ENCODE results near the gene RRM1.
"Not testable (repeated sequence)": the region's sequence is repeated elsewhere in the genome, so short reads cannot be mapped to it uniquely, and the experiment has no call there.

RRM1 gene

GRCh38 chr11:4094348-4095291, at the start of gene RRM1:
Gene RRM1, plus strand, starts transcription at chr11:4094799. Its CDS starts 214 bp downstream, at chr11:4095013.
- DNase-seq (ENCODE audit: low spot score), result peak; percentile 96

GRCh38 chr11:4044976-4045646, 49.5 kb upstream of the RRM1 start:
- no peak for DNase-seq (ENCODE audit: low spot score)

DNA sequence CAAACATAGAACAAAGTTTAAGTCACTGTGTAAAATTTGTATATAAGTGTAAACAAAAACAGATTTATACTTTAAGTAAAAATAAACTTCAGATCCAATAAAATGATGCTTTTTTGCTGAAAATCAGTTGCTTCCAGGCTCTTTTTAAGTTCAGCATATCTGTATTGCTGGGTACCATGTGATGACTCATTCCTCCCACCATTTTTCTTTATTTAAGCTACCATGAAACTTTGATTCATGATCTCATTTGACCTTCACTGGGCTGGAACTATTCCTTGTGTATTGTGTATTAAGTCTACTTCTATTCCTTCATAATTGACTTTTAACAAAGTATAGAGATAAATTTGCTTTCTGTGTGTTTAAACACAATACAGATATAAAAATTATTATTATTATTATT, 46.3 kb upstream of the RRM1 start:
- no peak for DNase-seq (ENCODE audit: low spot score)

DNA sequence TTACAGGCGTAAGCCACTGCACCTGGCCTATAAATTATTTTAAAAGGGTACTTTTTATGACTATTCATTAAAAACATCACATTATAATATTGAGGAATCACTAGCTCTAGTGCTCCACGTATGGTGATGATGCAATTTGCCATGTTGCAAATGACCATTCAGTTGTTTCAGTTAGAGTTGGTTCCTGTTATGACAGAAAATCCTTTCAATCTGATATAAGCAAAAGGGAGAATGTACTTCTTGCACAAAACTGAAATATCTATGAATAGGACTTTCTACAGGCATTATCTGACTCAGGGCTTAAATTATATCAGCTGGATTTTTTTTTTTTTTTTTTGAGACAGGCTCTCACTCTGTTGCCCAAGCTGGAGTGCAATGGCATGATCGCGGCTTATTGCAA, 45.6 kb upstream of the RRM1 start:
- no peak for DNase-seq (ENCODE audit: low spot score)

DNA sequence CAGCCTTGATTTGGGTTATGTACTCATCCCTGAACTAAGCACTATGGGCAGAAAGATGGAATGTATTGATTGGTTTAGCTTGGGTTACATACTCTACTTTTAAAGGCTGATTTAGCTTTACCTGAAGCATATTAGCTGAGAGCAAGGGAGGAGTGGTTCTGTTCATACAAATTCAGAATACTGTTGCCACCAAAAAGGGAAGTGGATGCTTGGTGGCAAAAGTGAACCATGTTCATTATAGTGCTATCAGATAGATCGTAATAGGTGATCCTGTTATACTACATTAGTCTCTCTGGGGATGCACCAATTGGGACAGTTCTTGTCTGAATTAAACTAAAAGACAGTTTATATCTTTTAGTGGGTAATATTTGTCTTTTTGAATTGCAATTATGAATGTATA, 44.5 kb upstream of the RRM1 start:
- DNase-seq (ENCODE audit: low spot score), result no peak

GRCh38 chr11:4053200-4053599, 41.4 kb upstream of the RRM1 start:
- DNase-seq (ENCODE audit: low spot score), result not testable (repeated sequence)

DNA sequence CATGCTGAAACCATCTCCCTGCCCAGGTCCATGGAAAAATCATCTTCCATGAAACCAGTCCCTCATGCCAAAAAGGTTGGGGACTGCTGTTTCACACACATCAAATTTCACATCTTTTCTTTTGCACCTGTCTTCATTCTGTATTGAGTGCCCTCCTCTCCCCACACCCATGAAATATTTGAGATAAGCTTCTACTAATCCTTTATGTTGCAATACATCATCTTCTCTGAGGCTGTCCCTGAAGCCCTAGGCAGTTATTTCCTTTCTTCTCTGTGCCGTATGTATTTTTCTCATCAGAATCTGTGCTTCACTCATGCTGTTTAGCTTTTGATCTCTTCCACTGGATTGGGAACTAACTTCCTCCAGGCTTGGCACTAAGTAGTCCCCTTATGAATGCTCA, 40.0 kb upstream of the RRM1 start:
- no peak for DNase-seq (ENCODE audit: low spot score)

- DNase-seq (ENCODE audit: low spot score), result no peak
These were observed 35.2 kb upstream of the RRM1 start for GRCh38 chr11:4059424-4059823.

- no peak for DNase-seq (ENCODE audit: low spot score)
These were observed 34.2 kb upstream of the RRM1 start for GRCh38 chr11:4060182-4060923.

DNA sequence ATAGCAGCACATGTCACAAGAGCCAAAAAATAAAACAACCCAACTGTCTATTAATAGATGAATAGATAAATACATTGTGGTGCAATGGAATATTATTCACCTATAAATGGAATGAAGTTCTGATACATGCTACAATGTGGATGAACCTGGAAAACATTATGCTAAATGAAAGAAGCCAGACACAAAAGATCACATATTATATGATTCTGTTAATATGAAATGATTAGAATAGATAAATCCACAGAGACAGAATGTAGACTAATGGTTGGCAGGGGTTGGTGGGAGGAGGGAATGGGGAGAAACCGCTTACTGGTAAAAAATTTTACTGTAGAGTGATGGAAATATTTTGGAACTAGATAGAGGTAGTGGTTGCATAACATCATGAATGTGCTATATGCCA, 32.9 kb upstream of the RRM1 start:
- DNase-seq (ENCODE audit: low spot score), result no peak

DNA sequence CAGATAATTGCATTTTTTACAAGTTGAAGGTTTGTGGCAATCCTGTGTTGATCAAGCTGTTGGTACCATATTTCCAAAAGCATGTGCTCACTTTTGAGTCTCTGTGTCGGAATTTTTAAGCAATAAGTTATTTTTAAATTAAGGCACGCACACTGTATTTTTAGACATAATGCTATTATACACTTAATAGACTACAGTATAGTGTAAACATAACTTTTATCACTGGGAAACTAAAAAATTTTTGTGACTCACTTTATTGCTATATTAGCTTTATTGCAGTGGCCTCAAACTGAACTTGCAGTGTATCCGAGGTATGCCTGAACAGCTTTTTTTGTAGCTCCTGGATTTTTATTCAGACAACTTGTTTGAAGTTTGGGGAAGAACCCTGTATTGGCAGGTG, 31.3 kb upstream of the RRM1 start:
- DNase-seq (ENCODE audit: low spot score), result no peak

DNA sequence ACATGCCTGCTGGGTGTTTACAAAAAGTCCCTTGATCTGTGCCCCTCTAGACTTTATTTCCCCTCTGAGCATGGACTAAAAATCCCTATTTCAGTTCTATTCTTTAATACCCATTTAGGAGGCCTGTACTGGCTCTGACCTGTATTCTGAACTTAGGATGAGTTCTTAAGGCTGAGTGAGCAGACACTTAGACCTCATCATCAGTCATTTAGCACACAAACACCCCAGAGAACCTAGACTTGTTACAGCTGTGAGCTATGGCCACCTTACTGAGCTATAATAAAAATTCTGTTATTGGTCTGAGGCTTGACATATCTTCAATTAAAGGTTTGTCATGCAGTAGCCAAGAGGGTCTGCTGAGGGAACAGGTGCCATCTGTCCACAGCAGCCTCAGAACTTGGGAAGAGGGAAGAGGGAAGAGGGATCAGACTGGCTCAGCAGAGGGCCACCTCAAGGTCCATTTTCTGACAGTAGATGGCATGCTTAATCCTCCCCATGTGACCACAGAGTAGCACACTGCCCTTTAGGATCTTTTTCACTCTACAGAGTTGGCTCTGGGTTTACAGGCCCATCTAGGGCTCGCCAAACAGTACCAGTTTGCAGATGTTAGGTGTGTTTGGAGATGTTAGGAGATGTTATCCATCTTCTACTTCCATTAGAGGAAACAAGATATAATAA, 30.2 kb upstream of the RRM1 start:
- no peak for DNase-seq (ENCODE audit: low spot score)

DNA sequence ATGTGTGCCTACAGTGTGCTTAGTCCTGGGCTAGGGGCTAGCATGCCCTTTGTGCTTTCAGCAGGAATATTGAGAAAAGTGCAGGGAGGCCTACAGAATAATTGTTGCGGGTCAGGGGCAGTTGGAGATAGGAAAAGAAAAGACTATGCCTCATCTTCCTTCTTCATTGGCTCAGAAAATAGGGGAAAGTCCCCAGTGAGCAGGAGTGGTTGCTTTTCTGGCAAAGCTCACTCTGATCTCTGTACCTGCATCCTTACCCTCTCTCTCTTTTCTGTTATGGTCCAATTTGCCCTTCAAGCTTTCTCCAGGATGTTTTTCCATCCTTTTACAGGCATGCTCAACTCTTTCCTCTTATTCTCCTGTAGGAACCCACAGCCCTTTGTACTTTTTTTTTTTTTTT, 29.5 kb upstream of the RRM1 start:
- DNase-seq (ENCODE audit: low spot score), result no peak

- peak; percentile 35 for DNase-seq (ENCODE audit: low spot score)
These were observed 28.8 kb upstream of the RRM1 start for GRCh38 chr11:4065601-4066377.

- DNase-seq (ENCODE audit: low spot score), result no peak
These were observed 27.7 kb upstream of the RRM1 start for GRCh38 chr11:4066910-4067309.

DNA sequence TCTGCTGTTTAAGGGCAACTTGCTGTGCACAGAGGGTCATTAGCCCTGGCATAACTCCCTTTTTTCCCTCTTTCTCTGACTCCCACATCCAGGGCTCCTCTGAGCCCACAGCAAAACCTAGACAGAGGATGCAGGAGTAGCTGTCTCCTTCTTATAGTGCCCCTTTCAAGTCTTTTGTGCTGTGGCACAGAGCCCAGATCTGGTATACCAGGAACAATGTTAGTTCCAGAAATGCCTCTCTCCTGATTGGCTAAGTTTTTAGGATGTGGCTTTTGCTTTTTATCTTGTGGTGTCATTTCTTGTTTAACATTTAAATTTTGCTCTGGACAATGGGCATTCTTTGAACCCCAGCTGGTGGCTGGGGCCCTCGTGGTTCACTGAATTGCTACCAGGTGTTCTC, 25.6 kb upstream of the RRM1 start:
- DNase-seq (ENCODE audit: low spot score), result no peak

- no peak for DNase-seq (ENCODE audit: low spot score)
These were observed 23.3 kb upstream of the RRM1 start for GRCh38 chr11:4071325-4071724.

DNA sequence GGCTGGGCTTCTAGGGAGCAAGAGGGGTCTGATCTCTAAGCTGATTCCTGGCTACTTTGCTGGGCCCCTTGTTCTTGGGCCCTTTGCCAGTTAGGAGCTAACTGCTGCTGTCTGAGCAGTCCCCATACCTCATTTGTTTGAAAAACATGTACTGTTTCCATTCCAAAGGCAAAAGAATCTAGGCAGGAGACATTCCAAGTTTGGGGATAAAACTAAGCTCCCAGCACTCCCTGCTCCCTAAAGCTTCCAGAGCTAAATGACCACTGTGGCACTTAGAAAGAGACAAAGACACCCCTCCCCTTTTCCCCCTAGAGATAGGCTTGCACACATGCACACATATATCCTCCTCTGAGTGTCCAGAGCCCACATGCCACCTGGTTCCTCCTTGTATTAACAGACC, 22.7 kb upstream of the RRM1 start:
- DNase-seq (ENCODE audit: low spot score), result no peak

GRCh38 chr11:4072668-4073285, 21.8 kb upstream of the RRM1 start:
- DNase-seq (ENCODE audit: low spot score), result peak; percentile 85

- no peak for DNase-seq (ENCODE audit: low spot score)
These were observed 20.3 kb upstream of the RRM1 start for GRCh38 chr11:4074266-4074665.

GRCh38 chr11:4076774-4077173, 17.8 kb upstream of the RRM1 start:
- DNase-seq (ENCODE audit: low spot score), result no peak

All from GM03348 (cell line).